PC-9 (cell line): ENCODE results near the gene MKX.

ENCODE experiments used
- EZH2 ChIP-seq: fragments of 200-600 bp; sonication (generic); IDR thresholded peaks from 2 replicates; pipeline ENCODE4 v1.8.0; 2017; ENCODE audit warnings: antibody characterized with exemption, low read depth
- TF ChIP-seq, protein P1 (sequence below): fragments of 200-600 bp; sonication (generic); conservative IDR thresholded peaks from 2 replicates; pipeline ENCODE4 v1.6.1; 2017; ENCODE audit warnings: mixed run types, antibody characterized with exemption, mild to moderate bottlenecking, moderate library complexity

DNA sequence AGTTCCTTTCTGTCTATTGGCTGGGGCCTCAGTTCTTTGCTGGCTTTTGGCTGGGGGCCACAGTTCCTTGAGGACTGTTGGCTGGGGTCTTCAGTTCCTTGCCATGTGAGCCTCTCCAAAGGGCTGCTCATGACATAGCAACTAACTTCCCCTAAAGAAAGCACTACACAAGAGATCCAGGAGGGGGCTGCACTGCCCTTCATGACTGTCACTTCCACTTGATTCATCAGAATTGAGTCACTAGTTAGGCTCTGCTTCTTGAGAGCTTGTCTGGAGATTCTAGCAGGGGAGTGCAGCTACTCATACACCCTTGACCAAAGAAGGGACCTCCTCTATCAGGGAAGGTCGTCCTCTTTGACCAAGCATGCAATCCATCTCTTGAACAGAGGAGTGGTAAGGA is 38.0 kb upstream of the MKX start:
- TF ChIP-seq, protein P1, sequence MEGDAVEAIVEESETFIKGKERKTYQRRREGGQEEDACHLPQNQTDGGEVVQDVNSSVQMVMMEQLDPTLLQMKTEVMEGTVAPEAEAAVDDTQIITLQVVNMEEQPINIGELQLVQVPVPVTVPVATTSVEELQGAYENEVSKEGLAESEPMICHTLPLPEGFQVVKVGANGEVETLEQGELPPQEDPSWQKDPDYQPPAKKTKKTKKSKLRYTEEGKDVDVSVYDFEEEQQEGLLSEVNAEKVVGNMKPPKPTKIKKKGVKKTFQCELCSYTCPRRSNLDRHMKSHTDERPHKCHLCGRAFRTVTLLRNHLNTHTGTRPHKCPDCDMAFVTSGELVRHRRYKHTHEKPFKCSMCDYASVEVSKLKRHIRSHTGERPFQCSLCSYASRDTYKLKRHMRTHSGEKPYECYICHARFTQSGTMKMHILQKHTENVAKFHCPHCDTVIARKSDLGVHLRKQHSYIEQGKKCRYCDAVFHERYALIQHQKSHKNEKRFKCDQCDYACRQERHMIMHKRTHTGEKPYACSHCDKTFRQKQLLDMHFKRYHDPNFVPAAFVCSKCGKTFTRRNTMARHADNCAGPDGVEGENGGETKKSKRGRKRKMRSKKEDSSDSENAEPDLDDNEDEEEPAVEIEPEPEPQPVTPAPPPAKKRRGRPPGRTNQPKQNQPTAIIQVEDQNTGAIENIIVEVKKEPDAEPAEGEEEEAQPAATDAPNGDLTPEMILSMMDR: no peak
- TF ChIP-seq EZH2: no peak
